SH-SY5Y (cell line): Measurements from ENCODE around the gene SLCO3A1.

ENCODE experiments used
- GATA2 ChIP-seq: IDR thresholded peaks from 2 replicates; pipeline ENCODE4 v1.6.1; 2011; ENCODE audit warnings: mild to moderate bottlenecking, low read depth, low read length
- GATA3 ChIP-seq: IDR thresholded peaks from 2 replicates; pipeline ENCODE4 v1.6.1; 2011; ENCODE audit warnings: low read depth, mild to moderate bottlenecking, low read length, moderate library complexity

- TF ChIP-seq GATA2 (no peak), GATA3 (no peak)
Measured at GRCh38 chr15:91860498-91860897, 7.0 kb downstream of the SLCO3A1 start.
